K562 (cell line): ENCODE data around the gene TP53BP2. TPM values are rescaled to one million over a fixed set of nuclear protein-coding genes. Genes with fewer than 3 reads are reported as not detected.

Experiments used
- ATAC-seq: fragments of 200-7000 bp; cut with Tn5 transposase; 3 replicates; pipeline ENCODE4 v1.9.1; 2020; ENCODE audit warnings: moderate library complexity
- BruUV-seq: library from RNA; stranded (reverse); fragments of 400-500 nt; replicated peaks from 2 replicates; lab custom pipeline; 2021; lab: Mats Ljungman, UMichigan
- CTCF ChIA-PET: fragments of 300-600 bp; formaldehyde crosslinking; extraction: SDS; loops from one replicate; lab custom pipeline; 2021; ENCODE audit warnings: low intra/inter-chr PET ratio; lab: Yijun Ruan, JAX
- POLR2A ChIA-PET: fragments of 300-600, 350-650 bp; sonication (Branson Sonifier 250); formaldehyde crosslinking; extraction: SDS; loops from one replicate; lab custom pipeline; 2021; ENCODE audit warnings: antibody characterized with exemption, inconsistent platforms; lab: Yijun Ruan, JAX
- DNase-seq, 4 experiments: peaks; one replicate each; pipeline versions ENCODE4 v3.0.0 to v3.0.0-alpha.2; 2011 to 2018; ENCODE audit warnings: low spot score in 3 of 4, mixed read lengths in 3 of 4; ENCODE audit errors: extremely low read depth in 1 of 4
- FAIRE-seq: peaks from 2 replicates; lab custom pipeline; 2011; peaks lifted over from hg19 to GRCh38; lab: Jason Lieb, UNC
- H2AFZ ChIP-seq: 2 replicates; pipeline ENCODE4 v1.6.0; 2011; ENCODE audit warnings: low read depth, low read length, control low read depth, inconsistent platforms
- H3K27ac ChIP-seq: fragments of 200-600 bp; 3 replicates; pipeline ENCODE4 v1.8.0; 2011; ENCODE audit warnings: low read depth, mild to moderate bottlenecking, control low read depth, inconsistent platforms, low read length, moderate library complexity, mixed read lengths; ENCODE audit errors: extremely low read depth
- H3K27me3 ChIP-seq, 2 experiments: fragments of 300-600 bp in 1 of 2; 2 replicates in 1 of 2; 3 replicates in 1 of 2; pipeline versions ENCODE4 v1.6.0 to v1.8.0; 2011; ENCODE audit warnings: inconsistent platforms in 2 of 2, low read length in 2 of 2, mild to moderate bottlenecking in 1 of 2, mixed read lengths in 1 of 2, moderate library complexity in 1 of 2; ENCODE audit not compliant: control insufficient read depth in 2 of 2, insufficient read depth in 2 of 2
- H3K36me3 ChIP-seq: fragments of 300-600 bp; 3 replicates; pipeline ENCODE4 v1.8.0; 2011; ENCODE audit warnings: mild to moderate bottlenecking, low read length, inconsistent platforms; ENCODE audit not compliant: control insufficient read depth, insufficient read depth
- H3K4me1 ChIP-seq, 2 experiments: fragments of 200-600 bp in 1 of 2; replicated peaks in 1 of 2; 2 replicates in 1 of 2; 3 replicates in 1 of 2; pipeline versions ENCODE4 v1.5.1 to v1.8.0; 2011; ENCODE audit warnings: inconsistent platforms in 2 of 2, low read length in 2 of 2, mild to moderate bottlenecking in 1 of 2, mixed read lengths in 1 of 2, moderate library complexity in 1 of 2; ENCODE audit not compliant: control insufficient read depth in 2 of 2, insufficient read depth in 2 of 2
- H3K4me2 ChIP-seq: 2 replicates; pipeline ENCODE4 v1.6.1; 2011; ENCODE audit warnings: low read length, control low read depth, inconsistent platforms, mixed read lengths; ENCODE audit not compliant: insufficient read depth
- H3K4me3 ChIP-seq: fragments of 200-600 bp; sonication (generic), shearing (Covaris generic); 2 replicates; pipeline ENCODE4 v1.5.1; 2016; ENCODE audit warnings: control low read depth, inconsistent platforms
- H3K79me2 ChIP-seq: fragments of 200-600 bp; 3 replicates; pipeline ENCODE4 v1.8.0; 2011; ENCODE audit warnings: low read length, inconsistent platforms; ENCODE audit not compliant: control insufficient read depth, insufficient read depth
- H3K9ac ChIP-seq, 2 experiments: 2 replicates each; pipeline versions ENCODE4 v1.6.0 to v1.6.1; 2011; ENCODE audit warnings: low read depth in 2 of 2, low read length in 2 of 2, control low read depth in 1 of 2, inconsistent platforms in 1 of 2, mild to moderate bottlenecking in 1 of 2, mixed read lengths in 1 of 2; ENCODE audit not compliant: insufficient read depth in 1 of 2
- H3K9me1 ChIP-seq: one replicate; pipeline ENCODE4 v1.6.0; 2011; ENCODE audit warnings: inconsistent platforms, mild to moderate bottlenecking, low read length, moderate library complexity; ENCODE audit not compliant: control insufficient read depth, insufficient read depth
- H3K9me3 ChIP-seq: replicated peaks from 2 replicates; pipeline ENCODE4 v1.5.1; 2011; ENCODE audit warnings: low read depth, low read length, inconsistent platforms; ENCODE audit not compliant: control insufficient read depth, insufficient read depth
- H4K20me1 ChIP-seq: replicated peaks from 2 replicates; pipeline ENCODE4 v1.6.1; 2011; ENCODE audit warnings: low read length, inconsistent platforms, mixed read lengths; ENCODE audit not compliant: control insufficient read depth, insufficient read depth
- ARID3B ChIP-seq: fragments of 250-450 bp; sonication (Bioruptor Pico); IDR thresholded peaks from 2 replicates; pipeline ENCODE4 v1.4.0; 2020; ENCODE audit warnings: borderline replicate concordance
- ARNT ChIP-seq, 2 experiments: fragments of 450-650 bp; IDR thresholded peaks; 2 replicates each; pipeline ENCODE4 v1.6.1; 2016; ENCODE audit warnings: mild to moderate bottlenecking in 1 of 2
- CREBBP ChIP-seq: IDR thresholded peaks from one replicate; pipeline ENCODE4 v1.6.1; 2012; ENCODE audit warnings: low read depth, mild to moderate bottlenecking, control low read depth, inconsistent platforms, low read length
- NFE2L1 ChIP-seq: fragments of 450-650 bp; IDR thresholded peaks from 2 replicates; pipeline ENCODE4 v1.6.1; 2016; ENCODE audit warnings: missing genetic modification characterization, low read depth, mild to moderate bottlenecking, missing compliant biosample characterization, moderate library complexity, borderline replicate concordance
- PML ChIP-seq: IDR thresholded peaks from 2 replicates; pipeline ENCODE4 v1.6.1; 2012; ENCODE audit warnings: low read length, inconsistent platforms
- PPARD ChIP-seq: fragments of 250-450 bp; sonication (Bioruptor Pico); IDR thresholded peaks from 2 replicates; pipeline ENCODE4 v1.8.0; 2022; ENCODE audit warnings: inconsistent platforms, mild to moderate bottlenecking, moderate library complexity
- PRDM10 ChIP-seq: fragments of 450-650 bp; IDR thresholded peaks from 2 replicates; pipeline ENCODE4 v1.6.1; 2018; ENCODE audit not compliant: partially characterized antibody
- WGBS: fragments of 100-300 bp; shearing (Covaris generic); methylation state at CpG from one replicate; pipeline ENCODE4 v1.1.6; 2016; ENCODE audit warnings: low coverage, mixed read lengths; ENCODE audit not compliant: insufficient coverage; ENCODE audit errors: missing lambda C conversion rate; 5-methylcytosine and 5-hydroxymethylcytosine counted together
- in situ Hi-C: fragments of 300-500 bp; cut with MboI; formaldehyde crosslinking; loops from 4 replicates; pipeline ENCODE4 v1.15.0; 2018; ENCODE audit warnings: inconsistent platforms, mixed read lengths
- intact Hi-C: fragments of 100-400 bp; cut with micrococcal nuclease; formaldehyde crosslinking; loops from 2 replicates; pipeline ENCODE4 v1.14.2; 2022
- polyA plus RNA-seq, 8 experiments: library from polyadenylated mRNA; depleted of rRNA in 4 of 8; stranded (reverse) in 5 of 8; unstranded in 3 of 8; fragments of >200 nt; fragmentation: Nextera tagmentation in 2 of 8; fragmentation: Illumina TruSeq in 1 of 8; extraction: Ambion mirVana in 2 of 8; extraction: Trizol in 1 of 8; gene quantifications; 2 replicates each; pipeline versions ENCODE4 v1.2.1 to v1.2.3, GENCODE V29; 2011 to 2014; ENCODE audit warnings: inconsistent platforms in 1 of 8, missing spikeins in 1 of 8
- total RNA-seq, 7 experiments: library from RNA; depleted of rRNA in 6 of 7; stranded (reverse); fragments of >200 nt in 6 of 7; fragmentation: Illumina TruSeq in 2 of 7; extraction: Trizol in 2 of 7; gene quantifications; 2 replicates each; pipeline versions ENCODE4 v1.2.1 to v1.2.3, GENCODE V29; 2011 to 2021; ENCODE audit warnings: low replicate concordance in 1 of 7

TP53BP2 gene
- total and polyA plus RNA-seq, 9 of the 15 experiments (the other 6 are each of a cell fraction or from before 2014, with no cell fraction given) = 17.0 to 69.6 (median 40.1) TPM

DNA sequence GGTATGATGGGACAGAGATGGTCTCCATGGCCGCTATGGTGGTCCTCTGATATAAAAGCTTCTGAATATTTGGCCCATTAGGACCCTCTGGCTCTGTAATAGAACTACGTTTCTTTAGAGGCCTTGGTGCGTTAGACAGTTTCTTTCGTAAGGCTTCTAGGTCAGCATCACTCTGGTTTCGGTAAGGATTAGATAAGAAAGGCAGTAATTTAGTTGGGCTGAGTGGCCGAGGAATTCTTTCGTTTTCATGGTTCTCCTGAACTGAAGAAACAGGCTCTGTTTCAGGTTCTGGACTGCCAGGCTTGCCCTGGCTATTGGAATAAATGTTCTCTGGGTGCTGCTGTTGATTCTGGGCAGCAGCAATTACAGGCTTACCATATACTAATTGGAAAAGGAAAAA, 49.5 kb downstream of the TP53BP2 start:
- POLR2A ChIA-PET = interaction anchor here (0.7 to 1.4 kb wide), 3 partner anchors 9 to 245 kb away, joined by 3 to 6 read pairs (median 3); no protein-coding TSS in a partner anchor
- Histone ChIP-seq H3K9me3 (no peaks in the 10 kb centered on the region), H3K4me1 (peaks cover 0 to 32% of the 10 kb centered on the region in 2 experiments; a peak in 3 of 5 replicates), H3K36me3 (peaks cover 88% of the 10 kb centered on the region), H3K9me1 (no peaks in the 10 kb centered on the region), H3K27me3 (no peaks in the 10 kb centered on the region), H4K20me1 (no peaks in the 10 kb centered on the region), H3K27ac (peak overlapping the region; percentile 42; the same call in 2 of the 3 replicates), H3K9ac (peak overlapping the region; percentile 29 to 75; a peak in 3 of 4 replicates), H2AFZ (no peak overlapping the region), H3K79me2 (peaks cover 42% of the 10 kb centered on the region), H3K4me2 (peak overlapping the region; percentile 15; the same call in 1 of the 2 replicates), H3K4me3 (no peak overlapping the region)
- no TSS peak for BruUV-seq
- peak; percentile 37 for ATAC-seq
- WGBS = 50% methylated on average over 7 of the region's 7 CpGs
- FAIRE-seq = no peak
- CTCF ChIA-PET = no interaction called here
- no peak for DNase-seq
- in situ Hi-C loops (no loop called here), intact Hi-C loops (loop anchor here (5.0 kb wide), 1 partner anchor 34 kb away; no protein-coding TSS in a partner anchor)
- no peak for TF ChIP-seq PRDM10
- no peak for TF ChIP-seq CREBBP
- TF ChIP-seq PPARD (CRISPR knock-in tag) = no peak
- no peak for TF ChIP-seq ARNT (IDR thresholded peaks at IDR 0.05)
- TF ChIP-seq NFE2L1 (tag) = no peak
- no peak for TF ChIP-seq PML
- TF ChIP-seq ARID3B (CRISPR knock-in tag) = no peak
